HG03460 (cell line): Measurements from ENCODE around the gene PPP1R3C.

Experiments used
- ATAC-seq: cut with Tn5 transposase; IDR thresholded peaks from one replicate; pipeline ENCODE4 v1.9.1; 2021; ENCODE audit not compliant: unreplicated experiment

Gene PPP1R3C

DNA sequence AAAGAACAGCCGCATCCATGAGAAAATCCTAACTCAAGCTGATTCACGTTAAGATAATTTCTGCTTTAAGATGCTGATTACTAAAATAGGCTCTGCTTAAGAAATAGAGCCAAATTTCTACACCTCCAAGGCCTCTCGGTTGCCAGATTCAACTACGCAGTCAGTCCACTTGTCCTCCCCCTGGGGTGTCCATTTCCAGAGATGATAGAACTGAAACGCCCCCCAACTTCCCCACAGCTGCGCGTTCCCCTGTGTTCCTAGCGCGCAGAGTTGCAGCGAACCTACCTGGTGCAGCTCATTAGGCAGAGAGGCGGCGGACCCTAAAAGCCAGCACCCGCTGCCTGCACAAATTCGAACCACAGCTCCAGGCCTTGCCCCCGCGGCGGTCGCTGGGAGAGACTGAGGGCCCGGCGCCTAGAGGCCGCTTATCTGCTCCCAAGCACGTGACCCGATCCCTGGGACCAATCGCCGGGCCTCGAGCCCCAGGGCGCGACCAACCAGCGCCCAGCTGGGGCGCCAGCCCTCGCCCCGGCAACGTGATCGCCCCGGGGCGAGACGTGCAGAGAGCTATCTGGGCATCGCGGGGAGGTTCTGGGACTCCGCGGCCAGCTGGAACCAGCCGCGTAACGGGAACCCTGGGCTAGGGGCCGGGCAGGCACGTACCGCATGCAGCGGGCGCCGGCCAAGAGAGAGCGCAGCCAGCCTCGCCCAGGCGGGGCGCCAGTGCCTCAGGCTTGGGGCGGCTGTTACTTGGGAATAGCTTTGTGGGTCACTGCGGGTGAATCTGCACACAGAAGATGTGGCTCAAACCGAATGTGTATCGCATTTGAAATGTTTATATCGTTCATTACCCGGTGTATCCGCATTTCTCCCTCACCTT lies at the start of gene PPP1R3C:
TSS of gene PPP1R3C (minus strand) at position 401 of the 880 bp plus-strand sequence. CDS start at position 299, 102 bp downstream.
- peak; percentile 81 for ATAC-seq

DNA sequence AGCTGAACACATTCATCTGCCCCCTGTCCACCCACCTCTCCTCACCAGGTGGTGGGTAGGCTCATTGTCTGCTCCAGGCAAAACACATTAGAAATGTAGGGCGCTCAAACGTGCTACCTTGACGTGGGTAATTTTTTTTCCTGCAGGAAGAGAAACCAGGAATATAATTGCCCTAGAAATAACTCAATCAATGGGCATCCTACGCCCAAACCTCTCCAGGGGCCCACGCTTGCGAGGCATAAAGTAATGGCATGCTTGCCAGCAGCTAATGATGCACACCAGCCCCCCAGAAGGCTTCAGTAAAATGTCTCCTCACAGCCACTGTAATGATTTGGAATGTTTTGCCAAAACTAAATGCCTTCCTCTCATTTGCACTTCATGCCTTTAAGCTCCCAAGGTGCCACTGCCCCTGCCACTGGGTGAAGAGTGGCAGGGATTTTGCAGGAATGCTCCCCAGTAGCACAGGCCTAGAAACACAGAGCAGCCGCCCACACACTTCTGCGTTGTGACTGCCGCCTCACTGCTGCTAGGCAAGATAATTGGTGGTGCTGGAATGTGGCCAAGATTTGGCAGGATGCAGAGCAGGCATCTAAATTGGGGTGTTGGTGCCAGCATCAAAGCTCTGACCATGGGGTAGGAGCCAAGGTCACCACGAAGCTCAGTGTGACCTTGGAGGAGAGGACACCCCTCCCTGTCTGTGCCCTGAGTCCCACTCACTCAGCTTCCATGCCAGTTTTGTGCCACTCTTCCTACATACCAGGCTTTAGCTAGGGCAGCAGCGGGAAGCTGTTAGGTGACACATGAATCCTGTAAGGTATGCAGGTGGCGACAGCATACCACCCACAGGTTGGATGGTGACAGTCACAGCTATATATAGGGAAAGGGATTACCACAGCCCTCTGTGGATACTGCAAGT lies 48.7 kb upstream of the PPP1R3C start:
- no peak for ATAC-seq

GRCh38 chr10:91680487-91680886 lies 47.6 kb upstream of the PPP1R3C start:
- ATAC-seq, result no peak

GRCh38 chr10:91679296-91679695 lies 46.4 kb upstream of the PPP1R3C start:
- ATAC-seq, result no peak

GRCh38 chr10:91677911-91678310 lies 45.0 kb upstream of the PPP1R3C start:
- ATAC-seq, result no peak

- no peak for ATAC-seq
These were observed 39.2 kb upstream of the PPP1R3C start for GRCh38 chr10:91672021-91672608.

GRCh38 chr10:91668913-91669312 lies 36.0 kb upstream of the PPP1R3C start:
- ATAC-seq, result no peak

DNA sequence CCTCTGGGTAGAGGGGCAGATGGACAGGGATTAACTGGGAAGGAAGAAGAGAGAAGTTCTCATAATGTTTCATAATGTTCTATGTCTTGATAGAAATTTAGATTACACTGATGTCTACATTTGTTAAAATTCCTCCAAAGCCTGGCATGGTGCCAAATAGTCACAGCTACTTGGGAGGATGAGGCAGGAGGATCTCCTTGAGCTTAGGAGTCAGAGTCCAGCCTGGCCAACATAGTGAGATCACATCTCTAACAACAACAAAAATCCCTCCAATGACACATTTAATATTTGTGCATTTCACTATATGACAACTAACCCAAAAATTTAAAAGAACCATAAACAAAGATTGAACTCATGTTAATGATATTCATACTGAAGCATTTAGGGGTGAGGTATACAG lies 33.0 kb upstream of the PPP1R3C start:
- no peak for ATAC-seq

- no peak for ATAC-seq
These were observed 31.6 kb upstream of the PPP1R3C start for GRCh38 chr10:91664426-91664825.

DNA sequence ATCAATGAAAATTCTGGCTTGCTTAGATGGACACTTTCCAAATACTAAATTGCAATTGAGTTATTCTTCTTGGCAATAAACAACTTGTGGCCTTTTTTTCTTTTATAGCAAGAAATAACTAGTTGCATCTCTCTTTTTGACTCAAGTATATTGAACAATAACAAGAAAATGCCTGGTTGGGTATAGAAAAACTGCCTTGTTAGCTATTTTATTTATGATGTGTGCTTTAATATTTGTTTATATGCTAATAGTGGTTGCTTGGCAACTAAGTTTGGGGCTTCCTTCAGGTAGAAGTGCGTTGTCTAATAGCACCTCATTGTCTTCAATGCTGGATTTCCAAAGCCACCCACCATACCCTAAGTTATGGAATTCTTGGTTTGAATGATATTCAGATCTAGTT lies 30.1 kb upstream of the PPP1R3C start:
- ATAC-seq, result no peak

DNA sequence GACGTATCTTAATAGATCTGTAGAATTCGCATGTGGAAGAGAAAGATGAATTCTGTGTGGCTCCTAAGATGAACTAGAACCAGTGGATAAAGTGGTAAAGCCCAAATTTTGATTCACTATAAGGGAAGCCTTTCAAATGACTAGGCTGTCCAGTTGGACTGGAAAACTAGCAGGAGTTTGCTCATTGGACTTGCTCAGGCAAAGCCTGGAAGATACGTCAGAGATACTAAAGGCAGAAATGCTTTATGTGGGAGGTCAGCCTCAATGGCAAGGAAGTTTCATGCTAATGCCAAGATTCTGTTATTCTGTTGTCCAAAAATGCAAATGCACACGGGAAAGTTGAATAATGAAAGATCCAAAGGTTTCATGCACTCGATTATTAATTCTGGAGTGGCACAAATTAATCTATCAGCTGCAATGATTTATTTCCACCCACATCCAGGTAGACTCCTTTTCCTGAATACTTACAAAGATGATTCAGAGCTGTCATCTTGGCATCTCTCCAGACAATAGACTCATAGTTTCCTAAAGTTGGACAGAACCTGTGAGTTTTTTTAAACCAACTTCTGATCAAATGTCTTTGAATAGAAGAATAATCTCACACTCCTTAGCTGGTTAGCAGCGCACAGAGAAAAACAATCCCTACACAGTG lies 20.5 kb upstream of the PPP1R3C start:
- ATAC-seq, result no peak

DNA sequence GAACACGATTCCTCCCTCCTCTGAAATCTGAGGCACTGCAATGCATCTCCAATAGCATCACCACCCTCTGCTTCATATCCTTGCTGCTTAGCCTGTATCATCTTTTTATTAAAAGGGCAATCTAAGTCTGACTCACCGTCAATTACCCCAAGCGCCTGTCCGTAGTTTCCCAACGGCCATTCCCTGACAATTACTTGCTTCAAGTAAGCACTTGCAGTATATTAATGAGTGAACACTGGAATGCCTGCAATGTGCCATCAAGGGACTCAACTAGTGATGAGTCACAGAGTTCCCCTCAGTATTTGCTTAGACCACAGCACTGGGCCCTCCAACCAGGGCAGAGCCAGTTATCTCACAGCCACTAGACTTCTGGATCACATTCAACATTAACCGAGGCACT lies 19.5 kb upstream of the PPP1R3C start:
- no peak for ATAC-seq

DNA sequence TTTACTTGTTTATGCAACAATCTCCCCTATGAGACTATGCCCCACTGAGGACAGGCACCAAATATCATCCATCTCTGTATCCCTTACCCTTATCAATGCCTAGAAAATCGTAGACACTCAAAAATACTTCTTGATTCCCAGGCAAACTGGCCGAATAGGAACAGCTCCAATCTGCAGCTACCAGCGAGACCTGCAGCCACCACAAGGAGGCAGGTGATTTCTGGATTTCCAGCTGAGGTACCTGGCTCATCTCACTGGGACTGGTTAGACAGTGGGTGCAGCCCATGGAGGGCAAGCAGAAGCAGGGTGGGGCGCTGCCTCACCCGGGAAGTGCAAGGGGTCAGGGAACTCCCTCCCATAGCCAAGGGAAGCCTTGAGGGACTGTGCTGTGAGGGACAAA lies 10.8 kb upstream of the PPP1R3C start:
- no peak for ATAC-seq

- no peak for ATAC-seq
These were observed 10.2 kb upstream of the PPP1R3C start for GRCh38 chr10:91642831-91643692.

DNA sequence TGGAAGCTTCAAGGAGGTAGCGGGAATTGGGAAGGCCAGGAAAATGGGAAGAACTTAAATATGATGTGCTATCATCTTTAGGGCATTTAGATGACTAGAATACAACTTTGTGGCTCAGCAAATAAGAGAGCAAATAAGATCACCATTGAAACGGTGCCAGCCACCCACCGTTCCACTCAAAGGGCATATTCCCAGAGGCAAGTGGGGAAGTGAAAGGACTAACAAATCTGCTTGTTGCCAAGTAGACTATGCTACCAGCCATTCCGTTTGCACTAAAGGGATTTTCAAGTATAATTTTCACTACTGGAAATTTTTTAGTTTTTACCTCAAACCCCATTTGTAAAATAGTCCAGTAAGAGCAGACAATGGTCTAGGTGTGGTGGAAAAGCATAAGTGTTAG lies 4.0 kb upstream of the PPP1R3C start:
- ATAC-seq, result no peak

DNA sequence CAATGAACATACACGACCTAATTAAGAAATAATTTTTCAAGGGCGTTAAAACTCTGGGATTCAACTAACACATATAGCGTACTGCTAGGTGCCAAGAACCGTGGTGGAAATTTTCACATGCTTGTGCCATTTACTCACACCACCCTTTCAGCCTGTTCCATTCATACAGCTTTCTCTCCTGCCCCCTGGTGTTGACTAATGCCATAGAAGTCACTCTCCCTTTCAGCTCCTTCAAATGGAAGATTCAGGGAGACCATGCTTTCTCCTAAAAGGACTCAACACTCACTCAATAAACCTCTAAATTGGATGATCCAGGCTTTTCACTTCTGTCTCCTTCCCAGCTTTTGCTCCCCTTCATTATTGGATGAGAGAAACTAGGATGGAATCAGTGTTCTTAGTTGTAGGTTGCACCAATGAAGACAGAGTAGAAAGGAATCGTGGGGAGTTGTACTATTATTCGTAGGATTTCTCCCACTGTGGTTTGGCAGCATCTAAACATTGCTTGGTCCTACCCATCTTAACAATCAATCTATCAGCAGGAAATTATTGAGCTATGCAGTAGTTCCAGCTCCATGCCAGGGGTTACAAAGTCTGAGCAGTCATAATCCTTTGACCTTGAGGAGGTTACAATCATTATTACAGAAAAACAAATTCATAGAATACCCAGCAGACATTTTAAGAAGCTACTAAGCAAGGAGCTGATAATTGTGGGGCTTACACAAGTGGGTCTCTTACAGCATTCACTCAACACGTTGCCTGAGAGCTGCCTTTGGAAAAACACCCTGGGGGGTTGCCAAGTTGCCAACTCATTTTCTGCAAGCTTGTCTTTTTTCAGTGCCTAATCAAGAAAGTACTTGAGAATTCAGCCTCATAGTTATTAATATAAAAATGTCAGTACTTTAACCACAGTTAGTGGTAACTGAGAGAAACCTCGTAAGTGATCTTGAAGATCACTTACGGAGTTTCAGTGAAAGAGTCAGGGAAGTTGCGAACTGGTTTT lies 2.8 kb upstream of the PPP1R3C start:
- no peak for ATAC-seq

DNA sequence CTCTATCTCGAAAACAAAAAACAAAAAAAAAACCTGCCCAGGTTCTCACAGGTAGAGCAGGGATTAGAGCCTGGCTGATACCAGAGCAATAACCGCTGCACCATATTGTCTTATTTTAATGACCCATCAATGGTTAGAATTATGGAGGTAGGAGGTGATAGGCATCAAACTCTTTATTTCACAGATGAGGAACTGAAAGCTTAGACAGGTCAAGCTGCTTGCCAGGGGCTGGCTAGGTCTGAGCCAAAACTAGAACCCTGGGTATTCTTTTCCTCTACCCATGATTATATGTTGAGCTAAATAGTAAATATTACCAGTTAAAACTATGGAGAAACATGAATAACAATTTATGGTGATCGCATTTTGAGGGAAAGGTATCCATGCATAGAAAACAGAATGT lies 2.0 kb upstream of the PPP1R3C start:
- no peak for ATAC-seq

- ATAC-seq, result no peak
These were observed 1.4 kb upstream of the PPP1R3C start for GRCh38 chr10:91634246-91634645.

GRCh38 chr10:91630625-91631024 lies 2.2 kb downstream of the PPP1R3C start:
- ATAC-seq, result no peak
